Stomach (tissue), 4 donors: ENCODE data around the gene PDF.
"Not testable (repeated sequence)": the region's sequence is repeated elsewhere in the genome, so short reads cannot be mapped to it uniquely, and the experiment has no call there.

Experiments used
- POLR2A ChIP-seq, 4 donors: fragments of 450-650 bp; IDR thresholded peaks; one replicate each; pipeline ENCODE4 v1.6.1; 2016; ENCODE audit warnings: antibody characterized with exemption in 4 of 4, control low read depth in 2 of 4, mild to moderate bottlenecking in 1 of 4, moderate library complexity in 1 of 4
- TF ChIP-seq, protein P1 (sequence below), 7 experiments: fragments of 450-650 bp in 4 of 7; fragments of 200-600 bp in 3 of 7; sonication (generic) in 3 of 7; IDR thresholded peaks; one replicate each; pipeline ENCODE4 v1.5.1; 2016 to 2019; ENCODE audit warnings: antibody characterized with exemption in 7 of 7, control low read depth in 2 of 7, mild to moderate bottlenecking in 1 of 7

GRCh38 chr16:69291657-69292056 is 38.7 kb downstream of the PDF start:
- TF ChIP-seq POLR2A (IDR thresholded peaks at IDR 0.05) = not testable (repeated sequence)
- TF ChIP-seq, protein P1, sequence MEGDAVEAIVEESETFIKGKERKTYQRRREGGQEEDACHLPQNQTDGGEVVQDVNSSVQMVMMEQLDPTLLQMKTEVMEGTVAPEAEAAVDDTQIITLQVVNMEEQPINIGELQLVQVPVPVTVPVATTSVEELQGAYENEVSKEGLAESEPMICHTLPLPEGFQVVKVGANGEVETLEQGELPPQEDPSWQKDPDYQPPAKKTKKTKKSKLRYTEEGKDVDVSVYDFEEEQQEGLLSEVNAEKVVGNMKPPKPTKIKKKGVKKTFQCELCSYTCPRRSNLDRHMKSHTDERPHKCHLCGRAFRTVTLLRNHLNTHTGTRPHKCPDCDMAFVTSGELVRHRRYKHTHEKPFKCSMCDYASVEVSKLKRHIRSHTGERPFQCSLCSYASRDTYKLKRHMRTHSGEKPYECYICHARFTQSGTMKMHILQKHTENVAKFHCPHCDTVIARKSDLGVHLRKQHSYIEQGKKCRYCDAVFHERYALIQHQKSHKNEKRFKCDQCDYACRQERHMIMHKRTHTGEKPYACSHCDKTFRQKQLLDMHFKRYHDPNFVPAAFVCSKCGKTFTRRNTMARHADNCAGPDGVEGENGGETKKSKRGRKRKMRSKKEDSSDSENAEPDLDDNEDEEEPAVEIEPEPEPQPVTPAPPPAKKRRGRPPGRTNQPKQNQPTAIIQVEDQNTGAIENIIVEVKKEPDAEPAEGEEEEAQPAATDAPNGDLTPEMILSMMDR (IDR thresholded peaks at IDR 0.05) = not testable (repeated sequence)
